NCI-H2227 (cell line): Measurements from ENCODE around the gene CFAP298.
"Not testable (repeated sequence)": the region's sequence is repeated elsewhere in the genome, so short reads cannot be mapped to it uniquely, and the experiment has no call there.

Experiments
- DNase-seq: peaks from one replicate; lab custom pipeline; 2025; ENCODE audit not compliant: unreplicated experiment; lab: John Stamatoyannopoulos, UW

Gene CFAP298

GRCh38 chr21:32612075-32612998 lies at the start of gene CFAP298:
CFAP298 (minus strand) TSS chr21:32612377; CDS start chr21:32612243, 134 bp downstream.
- peak; percentile 92 for DNase-seq

- DNase-seq: not testable (repeated sequence)
These were observed 49.0 kb upstream of the CFAP298 start for GRCh38 chr21:32661026-32661782.

GRCh38 chr21:32658524-32658923 lies 46.3 kb upstream of the CFAP298 start:
- DNase-seq: no peak

GRCh38 chr21:32653326-32653901 lies 41.2 kb upstream of the CFAP298 start:
- DNase-seq: no peak

- no peak for DNase-seq
These were observed 36.0 kb upstream of the CFAP298 start for GRCh38 chr21:32648165-32648564.

- DNase-seq: peak; percentile 52
These were observed 33.3 kb upstream of the CFAP298 start for GRCh38 chr21:32645261-32646182.

GRCh38 chr21:32641710-32642698 lies 29.8 kb upstream of the CFAP298 start:
- no peak for DNase-seq

- no peak for DNase-seq
These were observed 14.5 kb upstream of the CFAP298 start for GRCh38 chr21:32626621-32627196.

GRCh38 chr21:32618218-32618617 lies 6.0 kb upstream of the CFAP298 start:
- DNase-seq: not testable (repeated sequence)

- DNase-seq: no peak
These were observed 1.4 kb upstream of the CFAP298 start for GRCh38 chr21:32613436-32614043.

- no peak for DNase-seq
These were observed 791 bp upstream of the CFAP298 start for GRCh38 chr21:32612999-32613337.

GRCh38 chr21:32611471-32611997 lies 643 bp downstream of the CFAP298 start:
- no peak for DNase-seq

- DNase-seq: not testable (repeated sequence)
These were observed 1.2 kb downstream of the CFAP298 start for GRCh38 chr21:32610940-32611339.

GRCh38 chr21:32608851-32609250 lies 3.3 kb downstream of the CFAP298 start:
- DNase-seq: no peak

GRCh38 chr21:32605469-32605868 lies 6.7 kb downstream of the CFAP298 start:
- peak; percentile 82 for DNase-seq

GRCh38 chr21:32604464-32604863 lies 7.7 kb downstream of the CFAP298 start:
- DNase-seq: peak; percentile 60

- no peak for DNase-seq
These were observed 9.0 kb downstream of the CFAP298 start for GRCh38 chr21:32603131-32603530.

- no peak for DNase-seq
These were observed 10.1 kb downstream of the CFAP298 start for GRCh38 chr21:32602099-32602498.
